GM12873 (cell line): ENCODE data around the gene SERPINF2.

Source experiments
- TF ChIP-seq, protein P1 (sequence below): IDR thresholded peaks from 2 replicates; pipeline ENCODE4 v1.5.1; 2012; ENCODE audit warnings: low read depth, mild to moderate bottlenecking, moderate library complexity, low read length, control low read depth; ENCODE audit not compliant: insufficient read depth; ENCODE audit errors: missing control alignments

Gene SERPINF2

DNA sequence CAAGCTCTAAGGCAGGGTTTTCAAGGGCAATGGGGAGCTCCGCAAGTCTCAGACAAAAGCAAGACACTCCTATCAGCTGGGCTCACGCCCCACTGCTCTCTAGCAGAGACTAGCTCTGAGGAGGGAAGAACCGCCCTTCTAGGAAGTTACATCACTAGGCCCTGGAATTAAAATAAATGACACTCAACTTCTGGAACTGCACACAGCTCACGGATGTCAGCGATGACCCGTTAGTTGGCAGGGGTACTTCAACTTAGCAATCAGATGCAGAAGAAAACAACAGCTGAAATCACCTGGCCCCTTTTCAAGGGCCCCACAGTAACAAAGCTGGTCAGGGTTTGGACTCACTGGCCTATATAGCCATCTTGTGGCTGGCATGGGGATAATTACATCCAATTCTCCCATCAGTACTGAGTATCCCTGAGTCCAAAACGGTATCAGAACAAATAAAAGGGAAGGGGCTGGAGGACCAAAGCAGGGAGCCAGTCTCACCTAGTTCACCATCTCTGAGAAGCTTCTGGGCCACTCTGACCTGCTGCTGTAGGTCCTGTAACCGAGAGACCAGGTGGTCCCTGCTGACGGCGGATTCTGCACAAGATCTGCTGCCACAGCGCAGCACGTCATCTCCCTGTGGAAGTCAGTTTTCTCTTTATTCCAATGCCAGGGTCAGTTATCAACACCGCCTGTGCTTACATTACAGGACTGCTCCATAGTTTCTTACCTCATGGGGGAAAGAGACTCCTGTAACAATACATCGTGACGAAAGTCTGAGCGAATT, 41.4 kb downstream of the SERPINF2 start:
- TF ChIP-seq, protein P1, sequence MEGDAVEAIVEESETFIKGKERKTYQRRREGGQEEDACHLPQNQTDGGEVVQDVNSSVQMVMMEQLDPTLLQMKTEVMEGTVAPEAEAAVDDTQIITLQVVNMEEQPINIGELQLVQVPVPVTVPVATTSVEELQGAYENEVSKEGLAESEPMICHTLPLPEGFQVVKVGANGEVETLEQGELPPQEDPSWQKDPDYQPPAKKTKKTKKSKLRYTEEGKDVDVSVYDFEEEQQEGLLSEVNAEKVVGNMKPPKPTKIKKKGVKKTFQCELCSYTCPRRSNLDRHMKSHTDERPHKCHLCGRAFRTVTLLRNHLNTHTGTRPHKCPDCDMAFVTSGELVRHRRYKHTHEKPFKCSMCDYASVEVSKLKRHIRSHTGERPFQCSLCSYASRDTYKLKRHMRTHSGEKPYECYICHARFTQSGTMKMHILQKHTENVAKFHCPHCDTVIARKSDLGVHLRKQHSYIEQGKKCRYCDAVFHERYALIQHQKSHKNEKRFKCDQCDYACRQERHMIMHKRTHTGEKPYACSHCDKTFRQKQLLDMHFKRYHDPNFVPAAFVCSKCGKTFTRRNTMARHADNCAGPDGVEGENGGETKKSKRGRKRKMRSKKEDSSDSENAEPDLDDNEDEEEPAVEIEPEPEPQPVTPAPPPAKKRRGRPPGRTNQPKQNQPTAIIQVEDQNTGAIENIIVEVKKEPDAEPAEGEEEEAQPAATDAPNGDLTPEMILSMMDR, result peak; percentile 42

DNA sequence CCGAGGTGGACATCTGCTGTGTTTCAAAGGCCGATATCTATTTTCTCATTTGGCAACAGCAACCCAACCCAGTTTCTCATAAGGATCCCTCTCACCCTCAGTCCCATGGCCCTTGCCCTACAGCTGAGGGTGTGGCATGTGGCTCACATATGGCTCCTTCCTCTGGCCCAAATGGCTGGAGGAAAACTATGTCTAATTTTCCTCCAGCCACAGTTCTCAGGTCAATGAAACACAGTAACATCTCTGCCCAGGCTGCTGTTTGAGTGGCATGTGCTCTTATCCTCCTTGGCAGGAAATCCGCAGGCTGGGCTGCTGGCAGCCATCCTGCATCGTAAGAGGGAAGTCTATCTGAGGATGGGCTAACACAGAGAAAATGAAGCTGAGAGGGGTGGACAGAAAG, 43.3 kb downstream of the SERPINF2 start:
- TF ChIP-seq, protein P1, result no peak

DNA sequence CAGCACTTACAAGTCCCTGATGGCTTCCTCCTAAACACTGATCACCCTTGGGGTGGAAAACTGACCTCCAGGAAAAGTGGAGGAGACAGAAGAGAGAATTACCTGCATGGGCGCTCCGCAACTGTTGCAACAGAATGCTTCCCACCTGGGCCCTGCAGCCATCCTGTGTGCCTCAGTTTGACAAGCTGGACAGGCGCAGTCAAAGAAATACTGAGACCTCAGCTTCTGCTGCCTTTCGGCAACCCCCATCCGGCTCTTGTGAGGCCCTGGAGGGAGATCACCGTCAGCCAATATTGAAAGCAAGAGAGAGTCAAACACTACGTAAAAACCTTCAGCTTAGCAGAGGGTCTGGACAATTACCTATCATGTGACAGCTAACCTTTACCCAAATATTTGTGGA, 44.0 kb downstream of the SERPINF2 start:
- TF ChIP-seq, protein P1, result no peak

DNA sequence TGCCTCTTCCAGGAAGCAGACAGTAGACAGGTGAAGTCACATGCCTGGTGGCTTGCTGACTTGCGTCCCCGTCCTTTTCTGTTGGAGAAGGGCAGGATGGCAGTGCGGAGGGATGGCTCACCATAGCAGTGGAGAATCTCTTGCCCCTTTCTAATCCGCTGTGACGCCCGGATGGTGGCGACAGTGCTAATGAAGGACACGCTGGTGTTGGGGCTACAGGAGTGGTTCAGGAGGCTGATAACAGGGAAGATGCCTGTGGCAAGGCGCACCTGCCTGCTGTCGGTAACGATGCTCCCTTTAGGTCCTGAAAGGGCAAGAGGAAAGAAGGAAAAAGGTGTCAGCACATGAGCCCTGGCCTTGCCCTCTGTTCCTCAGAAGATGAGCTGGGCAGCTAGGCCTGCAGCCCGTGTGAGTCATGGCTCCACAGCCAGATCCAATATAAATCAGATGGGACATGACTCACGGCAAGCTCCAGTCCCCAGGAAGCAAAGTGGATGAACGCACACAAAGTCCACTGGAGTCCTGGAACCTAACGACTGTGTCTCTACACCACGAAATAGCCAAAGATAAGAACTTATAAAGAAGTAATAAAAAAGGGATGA, 44.7 kb downstream of the SERPINF2 start:
- TF ChIP-seq, protein P1, result no peak

DNA sequence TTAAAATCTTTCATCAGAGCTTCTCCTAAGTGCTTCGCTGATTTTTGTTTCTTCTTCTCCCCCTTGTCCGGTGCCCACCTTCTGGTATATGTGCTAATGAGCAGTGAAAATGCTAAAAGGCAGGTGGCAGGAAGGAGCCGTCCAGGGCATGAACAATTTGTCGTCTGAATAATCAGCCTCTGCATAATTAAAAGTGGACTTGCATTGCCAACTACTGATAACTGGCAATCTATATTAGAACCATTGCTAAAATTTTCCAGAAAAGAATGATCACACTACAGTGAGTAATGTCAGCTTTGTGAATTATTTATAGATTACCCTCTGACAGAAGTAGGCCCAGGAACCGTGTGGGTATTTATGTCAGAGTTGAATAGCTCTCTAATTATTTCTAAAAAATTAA, 47.3 kb downstream of the SERPINF2 start:
- TF ChIP-seq, protein P1, result no peak

DNA sequence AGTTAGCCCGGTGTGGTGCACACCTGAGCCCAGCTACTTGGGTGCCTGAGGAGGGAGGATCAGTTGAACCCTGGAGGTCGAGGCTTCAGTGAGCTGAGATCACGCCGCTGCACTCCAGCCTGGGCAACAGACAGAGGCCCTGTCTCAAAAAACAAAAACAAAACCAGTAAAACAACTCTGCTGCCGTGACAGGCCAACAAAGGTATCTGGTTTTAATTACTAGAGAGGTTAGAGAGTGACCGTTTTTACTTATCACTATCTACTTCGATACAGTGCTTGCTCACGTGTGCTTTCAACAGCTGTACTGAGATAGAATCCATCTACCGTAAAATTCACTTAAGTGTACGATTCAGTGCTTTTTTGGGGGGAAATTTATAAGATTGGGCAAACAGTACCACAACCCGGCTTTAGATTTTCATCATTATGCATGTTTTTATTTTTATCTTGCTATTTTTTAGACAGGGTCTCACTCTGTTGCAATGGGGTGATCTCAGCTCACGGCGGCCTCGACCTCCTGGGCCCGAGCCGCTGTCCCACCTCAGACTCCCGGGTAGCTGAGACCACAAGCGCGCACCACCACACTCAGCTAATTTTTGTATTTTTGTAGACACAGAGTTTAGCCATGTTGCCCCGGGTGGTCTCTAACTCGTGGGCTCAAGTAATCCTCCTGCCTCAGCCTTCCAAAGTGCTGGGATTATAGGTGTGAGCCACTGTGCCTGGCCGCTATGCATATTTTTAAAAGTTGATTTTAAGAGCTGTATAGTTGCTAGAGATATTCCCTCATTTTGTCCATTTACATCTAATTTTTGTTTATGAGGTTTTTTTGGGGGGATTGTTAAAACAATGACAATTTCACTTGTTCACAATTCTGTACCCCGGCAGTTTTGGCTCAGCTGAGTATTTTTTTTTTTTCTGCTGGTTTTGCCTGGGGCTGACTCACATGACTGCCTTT, 50.1 kb downstream of the SERPINF2 start:
- TF ChIP-seq, protein P1, result no peak

DNA sequence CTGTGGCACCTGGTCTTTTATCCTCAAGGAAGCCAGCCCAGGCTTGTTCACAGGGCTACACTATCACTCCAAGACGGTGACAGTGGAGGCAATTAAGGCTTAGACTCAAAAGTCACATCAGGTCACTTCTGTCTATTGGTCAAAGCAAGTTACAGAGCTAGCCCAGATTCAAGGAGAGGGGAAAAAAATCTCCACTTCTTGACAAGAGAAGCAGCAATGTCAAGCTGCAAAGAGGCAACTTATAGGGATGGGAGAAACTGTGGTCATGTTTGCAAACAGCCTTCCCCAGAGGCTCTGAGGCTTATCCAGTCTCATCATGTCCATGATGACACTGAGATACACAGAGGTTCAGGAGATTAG, 50.8 kb downstream of the SERPINF2 start:
- TF ChIP-seq, protein P1, result no peak
